GM21423 (cell line): ENCODE results near the gene TMEM126A.

ENCODE experiments used
- ATAC-seq: cut with Tn5 transposase; IDR thresholded peaks from one replicate; pipeline ENCODE4 v1.9.1; 2021; ENCODE audit warnings: mild to moderate bottlenecking, moderate library complexity; ENCODE audit not compliant: unreplicated experiment

The TMEM126A gene

DNA sequence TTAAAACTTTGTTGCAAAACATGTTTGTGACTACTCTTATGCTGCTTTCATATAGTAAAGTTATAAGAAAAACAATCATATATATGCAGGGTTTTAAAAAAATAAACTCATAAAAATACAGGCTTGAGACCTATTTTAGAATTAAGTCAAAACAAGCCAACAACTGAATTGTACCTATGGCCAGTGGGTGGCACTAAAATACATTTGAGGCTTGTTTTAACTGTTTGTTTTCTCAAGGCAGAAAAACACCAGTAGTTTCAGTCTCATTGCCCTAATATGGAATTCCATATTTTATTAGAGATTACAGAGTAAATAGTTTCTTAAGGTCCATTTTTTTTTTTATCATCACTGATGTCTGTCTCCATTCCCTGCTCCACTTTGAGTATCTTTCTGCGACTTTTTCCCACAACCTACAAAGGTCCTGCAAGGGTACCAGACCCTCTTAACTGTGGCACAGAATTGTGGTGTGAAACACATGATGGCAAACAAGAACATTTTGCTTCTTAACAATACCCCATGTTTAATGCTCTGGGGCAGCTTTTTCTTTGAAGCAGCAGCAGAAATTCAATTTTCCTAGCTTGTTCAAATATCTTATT lies 46.7 kb downstream of the TMEM126A start:
- no peak for ATAC-seq

GRCh38 chr11:85695546-85695945 lies 47.8 kb downstream of the TMEM126A start:
- ATAC-seq, result no peak

DNA sequence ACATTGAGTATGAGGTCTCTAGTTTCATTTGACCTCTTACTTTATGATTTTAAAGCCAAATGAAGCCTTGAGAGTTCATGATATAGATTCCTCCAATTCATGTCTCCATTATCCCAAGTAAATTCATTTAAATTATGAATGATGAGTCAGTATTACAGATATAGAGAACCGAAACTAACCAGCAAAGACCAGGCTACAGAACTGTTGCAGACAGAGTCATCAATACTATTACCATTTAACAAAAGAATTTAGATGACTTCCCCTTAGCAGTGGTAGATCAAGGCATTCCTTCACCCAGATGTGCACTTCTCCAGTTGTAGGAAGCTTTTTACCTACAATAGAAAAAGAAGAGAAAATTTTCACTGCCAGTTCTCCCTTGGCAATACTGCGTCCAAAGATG lies 50.0 kb downstream of the TMEM126A start:
- no peak for ATAC-seq

GRCh38 chr11:85698195-85698594 lies 50.4 kb downstream of the TMEM126A start:
- no peak for ATAC-seq

DNA sequence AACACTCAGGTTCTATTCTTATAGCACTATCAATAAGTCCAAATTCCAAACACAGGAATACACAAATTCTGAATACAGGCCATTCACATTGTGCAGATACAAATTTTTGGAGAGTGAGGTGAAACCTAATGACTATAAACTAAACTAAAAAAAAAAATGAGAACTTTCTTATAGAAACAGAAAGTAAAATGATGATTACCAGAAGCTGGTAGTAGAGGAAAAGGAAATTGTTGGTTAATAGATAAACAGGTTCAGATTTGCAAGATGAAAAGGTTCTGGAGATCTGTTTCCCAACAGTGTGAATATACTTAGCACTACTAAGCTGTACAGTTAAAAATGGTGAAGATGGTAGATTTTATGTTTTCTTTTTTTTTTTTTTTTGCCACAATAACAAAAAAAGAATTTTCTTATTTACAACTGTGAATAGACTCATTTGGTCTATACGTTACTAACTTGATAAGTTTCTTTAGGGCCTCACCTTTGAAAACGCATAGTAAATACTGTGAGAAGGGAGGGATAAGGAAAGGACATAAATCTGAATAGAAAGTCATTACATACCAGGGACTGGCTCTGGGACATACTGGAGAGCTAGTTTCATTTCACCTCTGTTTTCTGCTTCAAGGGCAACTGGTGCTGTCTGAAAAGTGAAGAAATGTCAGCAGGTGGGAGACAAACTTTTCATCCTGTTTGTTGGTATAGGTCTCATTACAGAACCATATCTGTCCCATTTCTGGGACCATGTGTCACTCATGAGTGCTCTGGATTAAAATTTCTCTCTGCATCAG lies 52.4 kb downstream of the TMEM126A start:
- ATAC-seq, result peak; percentile 86

DNA sequence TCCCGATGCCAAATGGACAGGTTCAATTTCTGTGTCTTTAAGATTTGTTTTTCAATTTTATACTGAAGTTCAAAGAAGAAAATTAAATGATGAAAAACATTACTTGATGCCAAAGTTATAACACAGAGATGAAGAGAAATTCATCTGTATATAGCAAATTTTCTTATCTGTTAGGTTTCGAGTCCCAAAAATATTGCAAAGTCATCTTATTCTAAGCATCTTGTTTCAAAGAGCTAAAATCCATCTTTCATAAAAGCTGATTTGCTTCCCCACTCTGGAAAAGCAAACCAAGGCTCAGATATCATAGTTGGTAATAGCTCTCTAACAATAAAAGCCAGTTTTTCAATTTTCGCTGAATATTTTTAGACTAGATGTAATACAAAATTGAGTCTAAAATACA lies 57.2 kb downstream of the TMEM126A start:
- ATAC-seq, result no peak

DNA sequence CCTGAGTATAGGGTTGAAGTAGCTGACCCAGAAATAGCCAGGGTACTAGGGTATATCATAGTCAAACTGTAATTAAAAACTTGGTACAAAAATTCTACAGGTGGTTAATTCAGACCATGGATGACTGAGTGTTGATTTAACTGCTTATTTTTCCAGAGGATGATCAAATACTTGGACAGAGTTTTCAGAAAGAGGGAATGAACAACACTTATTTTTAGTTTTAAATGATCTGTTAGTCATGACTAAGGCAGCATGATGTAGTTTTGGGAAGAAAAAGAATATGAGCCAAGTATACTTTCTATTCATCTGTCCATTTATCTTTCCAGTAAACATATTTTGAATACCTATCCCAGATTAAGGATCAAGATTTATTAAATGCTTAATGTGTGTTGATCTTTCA lies 58.0 kb downstream of the TMEM126A start:
- ATAC-seq, result no peak
